Psoas muscle (tissue), 8 donors: ENCODE results near the gene SLC36A2. TPM values are rescaled to one million over a fixed set of nuclear protein-coding genes. Genes with fewer than 3 reads are reported as not detected.
A peak's percentile ranks its signal among the peaks of the same experiment; 100 is the strongest.

Experiments used
- ATAC-seq, 4 donors: fragments of 200-7000 bp; cut with Tn5 transposase; one replicate each; pipeline ENCODE4 v1.9.1; 2020; ENCODE audit warnings: moderate library complexity in 3 of 4, mild to moderate bottlenecking in 2 of 4
- DNase-seq, 2 donors: peaks; one replicate each; pipeline ENCODE4 v3.0.0-alpha.2; 2020
- H3K27ac ChIP-seq: fragments of 200-600 bp; one replicate; pipeline ENCODE4 v1.8.0; 2022
- H3K27me3 ChIP-seq, 3 donors: fragments of 200-600 bp in 1 of 3; one replicate each; pipeline versions ENCODE4 v1.6.1 to v1.8.0; 2013 to 2022; ENCODE audit warnings: low read length in 2 of 3, mild to moderate bottlenecking in 2 of 3, moderate library complexity in 1 of 3; ENCODE audit not compliant: insufficient read depth in 3 of 3
- H3K36me3 ChIP-seq, 2 donors: fragments of 200-600 bp in 1 of 2; one replicate each; pipeline versions ENCODE4 v1.6.1 to v1.8.0; 2013 to 2022; ENCODE audit warnings: low read depth in 1 of 2, mild to moderate bottlenecking in 1 of 2, moderate library complexity in 1 of 2; ENCODE audit not compliant: insufficient read depth in 1 of 2
- H3K4me1 ChIP-seq: fragments of 200-600 bp; one replicate; pipeline ENCODE4 v1.8.0; 2022
- H3K4me3 ChIP-seq: fragments of 200-600 bp; one replicate; pipeline ENCODE4 v1.8.0; 2022; ENCODE audit warnings: mild to moderate bottlenecking
- H3K9me3 ChIP-seq: fragments of 200-600 bp; one replicate; pipeline ENCODE4 v1.8.0; 2022
- CTCF ChIP-seq: fragments of 200-600 bp; IDR thresholded peaks from one replicate; pipeline ENCODE4 v1.8.0; 2022; ENCODE audit warnings: antibody characterized with exemption
- WGBS, 3 donors: extraction: QIAGEN DNeasy Blood & Tissue Kit; methylation state at CpG; one replicate each; pipeline versions ENCODE4 v1.1.6 to v1.1.7; 2013; 5-methylcytosine and 5-hydroxymethylcytosine counted together
- intact Hi-C, 2 donors: fragments of 100-400 bp; cut with DNase I; formaldehyde crosslinking; loops; one replicate each; pipeline versions ENCODE4 v1.11.0 to v1.14.2; 2022
- polyA plus RNA-seq, 3 donors: library from polyadenylated mRNA; stranded (reverse); fragments of 200-250 nt; gene quantifications; one replicate each; pipeline ENCODE4 v1.2.3, GENCODE V29; 2013
- total RNA-seq, 4 donors: library from RNA; stranded (reverse); fragmentation: NEBNext Ultra II Directional in 2 of 4; extraction: Animal tissue kit (Norgen Biotek cat#: 25700) in 2 of 4; gene quantifications; one replicate each; pipeline versions ENCODE4 v1.2.1 to v1.2.4, GENCODE V29; 2021 to 2023
- donor health status: healthy with polysubstance abuse.
- donor health status: DM: no; HTN: no; CAD: no; lungs with moderate emphysema.
- donor health status: Bipolar disorder and iron deficiency.
- donor health status: healthy.
- donor health status: DM: yes; HTN: yes; CAD: no.
- donor health status: DM: no; HTN: no; CAD: no.
- donor health status: DM: no; HTN: no; CAD: no.
- donor health status: DM: yes; HTN: yes; CAD: no.

Gene SLC36A2
- total and polyA plus RNA-seq, 7 donors, result 2.7 to 37.4 (median 13.1) TPM

DNA sequence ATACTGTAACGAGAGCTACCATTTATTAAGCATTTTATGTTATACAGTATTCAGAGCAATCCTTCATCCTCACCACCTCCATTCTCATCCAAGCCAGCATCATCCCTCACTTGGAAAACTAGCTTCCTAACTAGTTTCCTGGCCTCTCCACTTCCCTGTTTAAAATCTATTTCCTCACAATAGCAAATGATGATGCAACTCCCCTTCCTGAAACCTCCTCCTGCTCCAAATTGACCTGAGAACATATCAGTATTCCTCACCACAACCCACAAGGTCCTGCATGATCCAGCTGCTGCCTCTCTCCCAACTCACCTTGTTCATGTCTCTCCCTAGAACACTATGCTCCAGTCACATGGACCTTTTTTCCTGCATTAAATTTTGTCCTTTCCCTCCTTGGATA, 4.3 kb upstream of the SLC36A2 start:
- no peak for TF ChIP-seq CTCF
- H3K27ac ChIP-seq, result no peak overlapping the region
- no peaks in the 10 kb centered on the region for H3K9me3 ChIP-seq
- WGBS, 3 donors, result 89 to 100% (median 93%) methylated on average over 1 of the region's 1 CpG
- no peak for ATAC-seq
- DNase-seq, result no peak
- no peaks in the 10 kb centered on the region for H3K27me3 ChIP-seq
- intact Hi-C loops, result no loop called here
- no peaks in the 10 kb centered on the region for H3K36me3 ChIP-seq
- no peak overlapping the region for H3K4me3 ChIP-seq
- H3K4me1 ChIP-seq, result peaks cover 23% of the 10 kb centered on the region

- intact Hi-C loops, result loop anchor here (2.0 to 10.0 kb wide), 4 partner anchors 34 to 86 kb away; no protein-coding TSS in a partner anchor
- Histone ChIP-seq H3K4me3 (peak overlapping the region; percentile 28), H3K36me3 (peaks cover 0 to 3% of the 10 kb centered on the region in 2 donors), H3K27ac (peak overlapping the region; percentile 91), H3K27me3 (no peaks in the 10 kb centered on the region), H3K9me3 (no peaks in the 10 kb centered on the region), H3K4me1 (peaks cover 30% of the 10 kb centered on the region)
- no peak for DNase-seq
- no peak for TF ChIP-seq CTCF
- peak; percentile 5 to 58 (median 30) for ATAC-seq
- WGBS, 3 donors, result 12 to 27% (median 19%) methylated on average over 6 of the region's 6 CpGs
These were observed 1.4 kb upstream of the SLC36A2 start for GRCh38 chr5:151348789-151349188.

DNA sequence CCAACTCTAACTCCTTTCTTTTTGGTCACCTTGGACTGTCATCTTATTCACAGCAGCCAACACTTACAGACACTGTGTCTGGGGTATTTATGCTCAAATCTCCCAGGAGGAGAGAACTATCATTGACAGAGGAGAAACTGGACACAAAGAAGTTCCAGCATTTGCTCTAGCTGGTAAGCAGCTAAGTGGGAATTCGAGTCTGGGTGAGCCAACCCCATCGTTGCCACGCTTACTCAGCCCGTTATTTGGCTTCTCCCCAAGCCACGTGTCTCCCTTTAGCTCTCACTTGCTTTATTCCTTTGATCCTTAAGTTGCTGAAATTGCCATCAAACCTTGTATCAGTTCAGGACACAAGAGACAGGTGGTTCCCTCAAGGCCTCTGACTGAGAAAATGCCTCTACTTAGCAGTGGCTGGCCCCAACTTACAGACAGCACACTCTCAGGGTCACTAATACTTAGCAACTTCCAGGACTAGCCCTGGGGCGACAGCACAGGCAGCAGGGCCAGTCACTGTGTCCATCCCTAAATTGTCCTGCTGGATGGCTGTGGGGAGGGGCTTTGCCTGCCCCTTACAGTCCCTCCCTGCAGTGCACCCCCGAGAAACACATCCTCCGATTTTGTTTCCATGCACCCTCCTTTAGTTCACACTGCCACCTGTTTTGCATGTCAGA, 1.4 kb downstream of the SLC36A2 start:
- H3K4me3 ChIP-seq, result peak overlapping the region; percentile 69
- no peak for TF ChIP-seq CTCF
- peak; percentile 72 to 81 (median 77) for ATAC-seq
- H3K36me3 ChIP-seq, result peaks cover 0 to 31% of the 10 kb centered on the region in 2 donors
- 15 to 24% (median 16%) methylated on average over 8 of the region's 8 CpGs for WGBS, 3 donors
- H3K27ac ChIP-seq, result peak overlapping the region; percentile 91
- intact Hi-C loops, result loop anchor here (5.0 to 10.0 kb wide), 3 partner anchors 36 to 89 kb away; no protein-coding TSS in a partner anchor
- peaks cover 30% of the 10 kb centered on the region for H3K4me1 ChIP-seq
- H3K27me3 ChIP-seq, result no peaks in the 10 kb centered on the region
- DNase-seq, result peak; percentile 31 to 71
- H3K9me3 ChIP-seq, result no peaks in the 10 kb centered on the region

DNA sequence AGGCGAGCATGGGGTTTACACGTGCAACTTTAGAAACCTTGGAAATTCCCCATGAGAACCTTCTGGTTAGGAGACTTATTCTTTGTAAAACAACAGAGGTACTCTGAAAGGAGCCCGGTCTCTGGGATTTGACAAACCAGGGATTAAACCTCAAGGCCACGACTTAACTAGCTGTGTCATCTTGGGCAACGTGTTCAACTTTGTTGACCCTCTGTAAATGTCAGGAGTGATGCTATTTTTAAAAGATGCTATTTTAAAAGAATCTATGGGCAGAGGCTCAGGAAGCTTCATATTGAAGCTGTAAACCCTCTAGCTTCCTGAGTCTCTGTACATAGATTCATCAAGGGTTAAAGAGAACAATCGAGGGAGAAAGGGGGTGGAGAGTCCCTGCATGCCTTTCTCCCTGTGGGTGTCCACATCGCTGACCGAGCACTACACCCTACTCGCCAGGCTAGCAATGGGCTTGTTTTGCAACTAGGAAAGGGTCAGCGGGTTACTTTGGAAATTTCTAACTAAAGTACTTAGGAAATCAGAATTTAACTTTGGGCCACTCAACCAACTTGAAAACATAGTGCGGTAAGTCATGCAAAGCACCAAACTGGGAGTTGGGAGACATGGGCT, 2.1 kb downstream of the SLC36A2 start:
- ATAC-seq (peak; percentile 52 to 69 (median 63)), DNase-seq (peak in 1 of 2 donors; percentile 16)
- Histone ChIP-seq H3K4me3 (peak overlapping the region; percentile 69), H3K27ac (peak overlapping the region; percentile 91), H3K9me3 (no peaks in the 10 kb centered on the region), H3K27me3 (no peaks in the 10 kb centered on the region), H3K36me3 (peaks cover 0 to 38% of the 10 kb centered on the region in 2 donors), H3K4me1 (peaks cover 30% of the 10 kb centered on the region)
- intact Hi-C loops, result loop anchor here (5.0 to 10.0 kb wide), 3 partner anchors 37 to 90 kb away; no protein-coding TSS in a partner anchor
- TF ChIP-seq CTCF, result no peak
- WGBS, 3 donors, result 13 to 18% (median 14%) methylated on average over 11 of the region's 11 CpGs
